Keratinocyte (primary cell): ENCODE data around the gene COL9A1. TPM values are rescaled to one million over a fixed set of nuclear protein-coding genes. Genes with fewer than 3 reads are reported as not detected.

Experiments used
- DNase-seq: peaks from one replicate; pipeline ENCODE4 v3.0.0-alpha.2; 2011; ENCODE audit warnings: low read depth, missing footprints, low spot score
- FAIRE-seq: peaks from 2 replicates; lab custom pipeline; 2011; peaks lifted over from hg19 to GRCh38; lab: Jason Lieb, UNC
- H2AFZ ChIP-seq: 2 replicates; pipeline ENCODE4 v1.6.0; 2012; ENCODE audit warnings: low read length, control low read depth, inconsistent platforms; ENCODE audit not compliant: control insufficient read depth
- H3K27ac ChIP-seq: 2 replicates; pipeline ENCODE4 v1.5.1; 2011; ENCODE audit warnings: low read length; ENCODE audit not compliant: control insufficient read depth, insufficient read depth
- H3K27me3 ChIP-seq: 3 replicates; pipeline ENCODE4 v1.6.0; 2011; ENCODE audit warnings: low read length; ENCODE audit not compliant: control insufficient read depth, insufficient read depth; ENCODE audit errors: extremely low read depth
- H3K36me3 ChIP-seq, 2 experiments: 2 replicates in 1 of 2; 3 replicates in 1 of 2; pipeline ENCODE4 v1.5.1; 2011; ENCODE audit warnings: low read length in 2 of 2, mild to moderate bottlenecking in 1 of 2; ENCODE audit not compliant: control insufficient read depth in 2 of 2, insufficient read depth in 2 of 2; ENCODE audit errors: extremely low read depth in 1 of 2
- H3K4me1 ChIP-seq: 3 replicates; pipeline ENCODE4 v1.5.1; 2011; ENCODE audit warnings: low read length; ENCODE audit not compliant: control insufficient read depth, insufficient read depth; ENCODE audit errors: extremely low read depth
- H3K4me2 ChIP-seq: 3 replicates; pipeline ENCODE4 v1.6.0; 2011; ENCODE audit warnings: low read depth, low read length; ENCODE audit not compliant: control insufficient read depth, insufficient read depth; ENCODE audit errors: extremely low read depth
- H3K4me3 ChIP-seq, 3 experiments: fragments of 200-600 bp in 1 of 3; sonication (generic) in 1 of 3; 2 replicates in 2 of 3; 3 replicates in 1 of 3; pipeline ENCODE4 v1.5.1; 2011 to 2016; ENCODE audit warnings: low read length in 3 of 3, mild to moderate bottlenecking in 3 of 3, control low read depth in 2 of 3, inconsistent platforms in 1 of 3, low read depth in 1 of 3, mixed read lengths in 1 of 3, mixed run types in 1 of 3, moderate library complexity in 1 of 3; ENCODE audit not compliant: control insufficient read depth in 2 of 3, insufficient read depth in 2 of 3; ENCODE audit errors: extremely low read depth in 1 of 3
- H3K79me2 ChIP-seq: 2 replicates; pipeline ENCODE4 v1.6.0; 2012; ENCODE audit warnings: low read length; ENCODE audit not compliant: control insufficient read depth, insufficient read depth
- H3K9ac ChIP-seq: 3 replicates; pipeline ENCODE4 v1.6.0; 2011; ENCODE audit warnings: low read length; ENCODE audit not compliant: control insufficient read depth, insufficient read depth; ENCODE audit errors: extremely low read depth
- H3K9me1 ChIP-seq: 3 replicates; pipeline ENCODE4 v1.6.0; 2011; ENCODE audit warnings: low read length; ENCODE audit not compliant: control insufficient read depth, insufficient read depth; ENCODE audit errors: extremely low read depth
- H3K9me3 ChIP-seq: 2 replicates; pipeline ENCODE4 v1.5.1; 2012; ENCODE audit warnings: low read depth, low read length; ENCODE audit not compliant: control insufficient read depth
- H4K20me1 ChIP-seq: 3 replicates; pipeline ENCODE4 v1.6.0; 2011; ENCODE audit warnings: low read length; ENCODE audit not compliant: control insufficient read depth, insufficient read depth; ENCODE audit errors: extremely low read depth
- EZH2 ChIP-seq: IDR thresholded peaks from one replicate; pipeline ENCODE4 v1.6.1; 2012; ENCODE audit warnings: inconsistent platforms, mild to moderate bottlenecking, low read length, moderate library complexity
- dilution Hi-C: fragments of 300-500 bp; cut with MboI; formaldehyde crosslinking; loops from one replicate; pipeline ENCODE4 v1.7.0; 2020; ENCODE audit warnings: low sequenced_read_pairs; ENCODE audit not compliant: extremely low pct_ligation_motif_present
- polyA plus RNA-seq, 5 experiments: library from polyadenylated mRNA; depleted of rRNA in 3 of 5; stranded (reverse) in 3 of 5; stranded (forward) in 1 of 5; unstranded in 1 of 5; fragments of >200 nt; gene quantifications; 1 replicate in 1 of 5; 2 replicates in 3 of 5; 3 replicates in 1 of 5; pipeline versions ENCODE4 v1.2.1 to v1.2.3, GENCODE V29; 2011 to 2012; ENCODE audit warnings: missing spikeins in 2 of 5, low read depth in 1 of 5, low replicate concordance in 1 of 5
- TF ChIP-seq, protein P1 (sequence below), 3 experiments: IDR thresholded peaks in 1 of 3; conservative IDR thresholded peaks in 1 of 3; optimal IDR thresholded peaks in 1 of 3; 2 replicates in 2 of 3; 3 replicates in 1 of 3; pipeline versions ENCODE3 to v1.5.1; 2011; ENCODE audit warnings: low read length in 3 of 3, mild to moderate bottlenecking in 3 of 3, moderate library complexity in 2 of 3, control low read depth in 1 of 3, inconsistent platforms in 1 of 3; ENCODE audit not compliant: insufficient read depth in 2 of 3; ENCODE audit errors: extremely low read depth in 1 of 3

Gene COL9A1
- polyA plus RNA-seq, 1 donor (not counting 4 experiments of a cell fraction or from before 2014, with no cell fraction given) = not detected

DNA sequence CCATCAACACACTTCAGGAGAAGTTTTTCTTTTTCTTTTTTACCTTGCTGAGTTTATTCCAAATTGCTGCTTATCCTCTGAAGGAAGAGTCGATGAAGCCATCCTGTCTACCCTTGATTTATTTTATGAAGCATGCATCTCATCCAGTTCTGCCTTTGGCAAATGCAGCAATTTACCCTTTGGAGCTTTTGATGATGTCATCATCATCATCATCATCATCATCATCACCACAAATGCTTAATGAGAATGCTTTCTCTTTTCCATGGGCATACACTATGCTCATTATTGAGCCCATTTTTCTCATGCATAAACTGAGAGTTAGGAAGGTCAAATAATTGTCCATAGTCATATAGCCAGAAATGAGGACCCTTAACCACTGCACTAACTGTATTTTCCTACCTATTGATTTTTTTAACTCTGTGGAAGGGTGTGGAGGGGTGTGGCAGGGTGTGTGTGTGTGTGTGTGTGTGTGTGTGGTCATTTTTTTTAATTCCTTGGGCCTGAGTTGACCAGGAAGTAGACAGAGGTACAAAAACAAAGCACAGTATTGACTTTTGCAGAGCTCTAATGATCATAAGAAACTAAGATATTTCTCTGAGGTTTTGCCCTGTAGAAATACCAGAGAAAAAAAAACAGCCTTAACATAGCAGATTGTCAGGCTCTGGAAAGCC is 82.8 kb downstream of the COL9A1 start:
- no peak for FAIRE-seq
- H3K9me3 ChIP-seq = no peaks in the 10 kb centered on the region
- no peak overlapping the region for H3K4me2 ChIP-seq
- H3K27ac ChIP-seq = no peak overlapping the region
- H3K9ac ChIP-seq = no peak overlapping the region
- TF ChIP-seq, protein P1, sequence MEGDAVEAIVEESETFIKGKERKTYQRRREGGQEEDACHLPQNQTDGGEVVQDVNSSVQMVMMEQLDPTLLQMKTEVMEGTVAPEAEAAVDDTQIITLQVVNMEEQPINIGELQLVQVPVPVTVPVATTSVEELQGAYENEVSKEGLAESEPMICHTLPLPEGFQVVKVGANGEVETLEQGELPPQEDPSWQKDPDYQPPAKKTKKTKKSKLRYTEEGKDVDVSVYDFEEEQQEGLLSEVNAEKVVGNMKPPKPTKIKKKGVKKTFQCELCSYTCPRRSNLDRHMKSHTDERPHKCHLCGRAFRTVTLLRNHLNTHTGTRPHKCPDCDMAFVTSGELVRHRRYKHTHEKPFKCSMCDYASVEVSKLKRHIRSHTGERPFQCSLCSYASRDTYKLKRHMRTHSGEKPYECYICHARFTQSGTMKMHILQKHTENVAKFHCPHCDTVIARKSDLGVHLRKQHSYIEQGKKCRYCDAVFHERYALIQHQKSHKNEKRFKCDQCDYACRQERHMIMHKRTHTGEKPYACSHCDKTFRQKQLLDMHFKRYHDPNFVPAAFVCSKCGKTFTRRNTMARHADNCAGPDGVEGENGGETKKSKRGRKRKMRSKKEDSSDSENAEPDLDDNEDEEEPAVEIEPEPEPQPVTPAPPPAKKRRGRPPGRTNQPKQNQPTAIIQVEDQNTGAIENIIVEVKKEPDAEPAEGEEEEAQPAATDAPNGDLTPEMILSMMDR (optimal IDR thresholded peaks at IDR 0.05 in 1 of 3, IDR thresholded peaks at IDR 0.05 in 1 of 3, conservative IDR thresholded peaks at IDR 0.05 in 1 of 3; ENCODE audit: extremely low read depth in 1 of 3, insufficient read depth in 2 of 3, low read length in 3 of 3) = no peak
- no peak for TF ChIP-seq EZH2
- no peaks in the 10 kb centered on the region for H3K36me3 ChIP-seq
- no peak for DNase-seq
- H3K79me2 ChIP-seq = no peaks in the 10 kb centered on the region
- H3K9me1 ChIP-seq = no peaks in the 10 kb centered on the region
- H4K20me1 ChIP-seq = no peaks in the 10 kb centered on the region
- H3K4me1 ChIP-seq = no peaks in the 10 kb centered on the region
- H3K4me3 ChIP-seq = no peak overlapping the region
- peaks cover 31% of the 10 kb centered on the region for H3K27me3 ChIP-seq
- H2AFZ ChIP-seq = no peak overlapping the region
- dilution Hi-C loops = no loop called here

DNA sequence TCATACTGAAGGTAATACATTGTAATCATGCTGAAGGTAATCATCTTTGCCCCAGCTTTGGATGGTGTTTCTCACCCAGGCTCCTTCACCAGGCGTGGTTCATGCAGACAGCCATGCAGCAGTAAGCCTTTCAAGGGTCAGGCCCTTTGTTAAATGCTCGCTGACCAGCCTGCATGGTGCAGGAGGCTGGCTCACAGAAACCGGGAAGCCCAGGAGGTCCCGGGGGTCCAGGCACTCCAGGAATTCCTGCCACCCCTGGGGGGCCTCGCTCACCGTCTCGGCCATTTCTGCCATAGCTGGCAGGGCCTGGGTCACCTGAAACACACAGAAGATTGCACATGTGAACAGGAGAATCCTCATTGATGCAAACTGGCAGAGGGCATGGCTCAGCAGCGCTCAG is 86.1 kb downstream of the COL9A1 start:
- no peaks in the 10 kb centered on the region for H3K79me2 ChIP-seq
- H3K4me3 ChIP-seq = no peak overlapping the region
- no peaks in the 10 kb centered on the region for H3K36me3 ChIP-seq
- TF ChIP-seq, protein P1 (optimal IDR thresholded peaks at IDR 0.05 in 1 of 3, IDR thresholded peaks at IDR 0.05 in 1 of 3, conservative IDR thresholded peaks at IDR 0.05 in 1 of 3; ENCODE audit: extremely low read depth in 1 of 3, insufficient read depth in 2 of 3, low read length in 3 of 3) = no peak
- no peak for TF ChIP-seq EZH2
- peaks cover 21% of the 10 kb centered on the region for H3K27me3 ChIP-seq
- no peaks in the 10 kb centered on the region for H4K20me1 ChIP-seq
- dilution Hi-C loops = no loop called here
- FAIRE-seq = no peak
- no peak overlapping the region for H3K27ac ChIP-seq
- H2AFZ ChIP-seq = no peak overlapping the region
- H3K4me1 ChIP-seq = no peaks in the 10 kb centered on the region
- no peaks in the 10 kb centered on the region for H3K9me3 ChIP-seq
- DNase-seq = no peak
- no peaks in the 10 kb centered on the region for H3K9me1 ChIP-seq
- H3K9ac ChIP-seq = no peak overlapping the region
- no peak overlapping the region for H3K4me2 ChIP-seq
